Endothelial cell of umbilical vein (primary cell): ENCODE data around the gene MRFAP1. TPM values are rescaled to one million over a fixed set of nuclear protein-coding genes. Genes with fewer than 3 reads are reported as not detected.

Source experiments
- BruUV-seq: library from RNA; stranded (reverse); fragments of 400-500 nt; replicated peaks from 2 replicates; lab custom pipeline; 2021; lab: Mats Ljungman, UMichigan
- CTCF ChIA-PET: fragments of 300-600, 350-600 bp; sonication (Branson Sonifier 250); formaldehyde crosslinking; loops from one replicate; lab custom pipeline; 2021; ENCODE audit warnings: antibody characterized with exemption, inconsistent platforms; lab: Charles Lee
- POLR2A ChIA-PET: fragments of 300-600, 350-600 bp; sonication (Branson Sonifier 250); formaldehyde crosslinking; loops from one replicate; lab custom pipeline; 2021; ENCODE audit warnings: antibody characterized with exemption, inconsistent platforms; lab: Charles Lee
- DNase-seq: peaks from one replicate; pipeline ENCODE4 v3.0.0-alpha.2; 2011; ENCODE audit warnings: low read depth, low spot score
- FAIRE-seq: peaks from 2 replicates; lab custom pipeline; 2011; peaks lifted over from hg19 to GRCh38; lab: Jason Lieb, UNC
- H2AFZ ChIP-seq: 2 replicates; pipeline ENCODE4 v1.6.0; 2012; ENCODE audit warnings: low read depth, low read length, control low read depth, inconsistent platforms
- H3K27ac ChIP-seq: 2 replicates; pipeline ENCODE4 v1.5.1; 2011; ENCODE audit warnings: low read depth, mild to moderate bottlenecking, control low read depth, low read length, moderate library complexity; ENCODE audit not compliant: insufficient read depth
- H3K27me3 ChIP-seq, 2 experiments: 2 replicates each; pipeline versions ENCODE4 v1.6.0 to v1.6.1; 2011; ENCODE audit warnings: low read length in 2 of 2, mixed read lengths in 1 of 2; ENCODE audit not compliant: control insufficient read depth in 2 of 2, insufficient read depth in 2 of 2
- H3K36me3 ChIP-seq, 2 experiments: 2 replicates in 1 of 2; 3 replicates in 1 of 2; pipeline ENCODE4 v1.5.1; 2011; ENCODE audit warnings: low read length in 2 of 2, mild to moderate bottlenecking in 1 of 2, moderate library complexity in 1 of 2; ENCODE audit not compliant: control insufficient read depth in 2 of 2, insufficient read depth in 2 of 2; ENCODE audit errors: extremely low read depth in 1 of 2
- H3K4me1 ChIP-seq: 3 replicates; pipeline ENCODE4 v1.5.1; 2011; ENCODE audit warnings: mild to moderate bottlenecking, low read length; ENCODE audit not compliant: control insufficient read depth, insufficient read depth; ENCODE audit errors: extremely low read depth
- H3K4me2 ChIP-seq: 2 replicates; pipeline ENCODE4 v1.6.1; 2011; ENCODE audit warnings: low read length, control low read depth, mixed read lengths; ENCODE audit not compliant: insufficient read depth
- H3K4me3 ChIP-seq, 3 experiments: fragments of 200-600 bp in 1 of 3; sonication (generic), shearing (Covaris generic) in 1 of 3; replicated peaks in 1 of 3; 2 replicates each; pipeline ENCODE4 v1.5.1; 2011 to 2016; ENCODE audit warnings: control low read depth in 3 of 3, low read length in 3 of 3, mild to moderate bottlenecking in 2 of 3, inconsistent platforms in 1 of 3, low read depth in 1 of 3, moderate library complexity in 1 of 3; ENCODE audit not compliant: insufficient read depth in 1 of 3
- H3K79me2 ChIP-seq: 2 replicates; pipeline ENCODE4 v1.6.0; 2012; ENCODE audit warnings: low read length, inconsistent platforms; ENCODE audit not compliant: control insufficient read depth, insufficient read depth
- H3K9ac ChIP-seq: replicated peaks from 2 replicates; pipeline ENCODE3; 2011; ENCODE audit warnings: low read length, control low read depth; ENCODE audit not compliant: insufficient read depth; ENCODE audit errors: extremely low read depth
- H3K9me1 ChIP-seq: replicated peaks from 3 replicates; pipeline ENCODE4 v1.6.0; 2011; ENCODE audit warnings: mild to moderate bottlenecking, low read length; ENCODE audit not compliant: control insufficient read depth, insufficient read depth; ENCODE audit errors: extremely low read depth
- H3K9me3 ChIP-seq: replicated peaks from 2 replicates; pipeline ENCODE4 v1.5.1; 2012; ENCODE audit warnings: low read length, inconsistent platforms; ENCODE audit not compliant: control insufficient read depth, insufficient read depth
- H4K20me1 ChIP-seq: replicated peaks from 2 replicates; pipeline ENCODE3; 2011; ENCODE audit warnings: mild to moderate bottlenecking, low read length; ENCODE audit not compliant: control insufficient read depth, insufficient read depth; ENCODE audit errors: extremely low read depth
- EZH2 ChIP-seq: IDR thresholded peaks from 2 replicates; pipeline ENCODE4 v1.6.1; 2012; ENCODE audit warnings: borderline replicate concordance, low read depth, mild to moderate bottlenecking, moderate library complexity, low read length, inconsistent platforms; ENCODE audit not compliant: severe bottlenecking
- FOS ChIP-seq: IDR thresholded peaks from 2 replicates; pipeline ENCODE4 v1.6.1; 2011; ENCODE audit warnings: mild to moderate bottlenecking, low read length, moderate library complexity, borderline replicate concordance; ENCODE audit not compliant: insufficient read depth
- GATA2 ChIP-seq: IDR thresholded peaks from 2 replicates; pipeline ENCODE4 v1.7.0; 2011; ENCODE audit warnings: low read depth, mild to moderate bottlenecking, moderate library complexity, mixed read lengths, low read length; ENCODE audit not compliant: insufficient read length, insufficient read depth
- JUN ChIP-seq: IDR thresholded peaks from 2 replicates; pipeline ENCODE4 v1.6.1; 2011; ENCODE audit warnings: borderline replicate concordance, low read depth; ENCODE audit not compliant: insufficient read length, insufficient read depth
- MYC ChIP-seq: IDR thresholded peaks from one replicate; pipeline ENCODE4 v1.6.1; 2011; ENCODE audit warnings: mild to moderate bottlenecking, low read depth, low read length
- POLR2A ChIP-seq: IDR thresholded peaks from 2 replicates; pipeline ENCODE4 v1.6.1; 2012; ENCODE audit warnings: low read depth, mild to moderate bottlenecking, control low read depth, low read length
- POLR2AphosphoS5 ChIP-seq: IDR thresholded peaks from 2 replicates; pipeline ENCODE4 v1.6.1; 2012; ENCODE audit warnings: low read depth, mild to moderate bottlenecking, control low read depth, low read length, moderate library complexity; ENCODE audit not compliant: insufficient read depth
- dilution Hi-C: fragments of 300-500 bp; cut with MboI; formaldehyde crosslinking; loops from one replicate; pipeline ENCODE4 v1.15.0; 2019; ENCODE audit warnings: low sequenced_read_pairs; ENCODE audit not compliant: extremely low pct_ligation_motif_present
- intact Hi-C: fragments of 100-400 bp; cut with micrococcal nuclease; formaldehyde crosslinking; loops from one replicate; pipeline ENCODE4 v1.10.0; 2022
- polyA plus RNA-seq, 4 experiments: library from polyadenylated mRNA; depleted of rRNA in 3 of 4; stranded (reverse) in 3 of 4; unstranded in 1 of 4; fragments of >200 nt; gene quantifications; 2 replicates each; pipeline versions ENCODE4 v1.2.1 to v1.2.3, GENCODE V29; 2011 to 2012; ENCODE audit warnings: missing spikeins in 1 of 4
- total RNA-seq: library from RNA; stranded (reverse); gene quantifications from 2 replicates; pipeline ENCODE4 v1.2.3, GENCODE V29; 2021
- TF ChIP-seq, protein P1 (sequence below), 2 donors: IDR thresholded peaks; 1 replicate in 1 of 2; 2 replicates in 1 of 2; pipeline ENCODE4 v1.5.1; 2011; ENCODE audit warnings: low read length in 2 of 2, mild to moderate bottlenecking in 2 of 2, moderate library complexity in 2 of 2, control low read depth in 1 of 2, inconsistent platforms in 1 of 2, low read depth in 1 of 2; ENCODE audit not compliant: insufficient read depth in 1 of 2; ENCODE audit errors: extremely low read depth in 1 of 2
- TF ChIP-seq, protein P2 (sequence below): IDR thresholded peaks from 2 replicates; pipeline ENCODE4 v1.6.1; 2011; ENCODE audit not compliant: insufficient read depth, insufficient read length

Gene MRFAP1
- total and polyA plus RNA-seq, 2 donors (not counting 3 experiments of a cell fraction or from before 2014, with no cell fraction given), result 170 to 317 TPM

DNA sequence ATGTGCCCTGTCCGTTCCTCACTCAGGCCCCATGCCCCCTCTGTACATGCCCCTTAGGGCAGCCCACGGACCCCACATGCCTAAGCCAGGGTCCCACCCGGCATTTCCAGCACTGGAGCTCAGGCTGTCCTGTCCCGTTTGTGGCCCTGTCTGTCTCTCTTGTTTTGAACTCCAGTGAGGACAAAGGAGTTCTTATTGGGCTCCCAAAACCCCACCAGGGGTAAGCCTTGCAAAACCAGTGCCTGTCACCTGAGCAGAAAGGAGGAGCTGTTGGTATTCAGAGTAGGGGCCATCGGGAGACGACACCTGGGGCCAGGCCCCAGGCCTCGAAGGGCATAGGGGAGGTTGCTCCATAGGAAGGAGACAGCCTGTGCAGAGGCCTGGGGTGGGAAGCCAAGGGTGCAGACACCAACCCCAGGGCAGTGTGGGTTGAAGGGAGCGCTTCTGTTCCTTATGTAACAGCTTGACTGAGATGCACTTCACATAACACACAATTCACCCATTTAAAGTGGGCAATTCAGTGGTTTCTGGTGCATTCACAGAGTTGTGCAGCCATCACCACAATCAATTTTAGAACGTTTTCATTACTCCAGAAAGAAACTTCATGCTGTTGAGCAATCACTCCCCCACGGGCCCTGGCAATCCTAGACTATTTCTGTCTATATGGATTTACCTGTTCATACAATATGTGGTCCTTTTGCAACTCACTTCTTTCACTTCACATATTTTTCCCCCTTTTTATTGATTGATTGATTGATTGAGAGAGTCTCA lies 33.8 kb upstream of the MRFAP1 start:
- no TSS peak for BruUV-seq
- H3K4me1 ChIP-seq, result no peaks in the 10 kb centered on the region
- H4K20me1 ChIP-seq, result no peaks in the 10 kb centered on the region
- peaks cover 0 to 9% of the 10 kb centered on the region in 2 experiments for H3K36me3 ChIP-seq
- H3K9me1 ChIP-seq, result no peaks in the 10 kb centered on the region
- H3K4me3 ChIP-seq, result no peak overlapping the region
- H2AFZ ChIP-seq, result no peak overlapping the region
- FAIRE-seq (no peak), DNase-seq (no peak)
- ChIA-PET POLR2A (no interaction called here), CTCF (no interaction called here)
- no peak overlapping the region for H3K27ac ChIP-seq
- intact Hi-C loops, result no loop called here
- no peaks in the 10 kb centered on the region for H3K79me2 ChIP-seq
- TF ChIP-seq EZH2 (no peak), GATA2 (no peak), POLR2A (no peak), JUN (no peak), POLR2AphosphoS5 (no peak), MYC (no peak), FOS (no peak)
- TF ChIP-seq, protein P1, sequence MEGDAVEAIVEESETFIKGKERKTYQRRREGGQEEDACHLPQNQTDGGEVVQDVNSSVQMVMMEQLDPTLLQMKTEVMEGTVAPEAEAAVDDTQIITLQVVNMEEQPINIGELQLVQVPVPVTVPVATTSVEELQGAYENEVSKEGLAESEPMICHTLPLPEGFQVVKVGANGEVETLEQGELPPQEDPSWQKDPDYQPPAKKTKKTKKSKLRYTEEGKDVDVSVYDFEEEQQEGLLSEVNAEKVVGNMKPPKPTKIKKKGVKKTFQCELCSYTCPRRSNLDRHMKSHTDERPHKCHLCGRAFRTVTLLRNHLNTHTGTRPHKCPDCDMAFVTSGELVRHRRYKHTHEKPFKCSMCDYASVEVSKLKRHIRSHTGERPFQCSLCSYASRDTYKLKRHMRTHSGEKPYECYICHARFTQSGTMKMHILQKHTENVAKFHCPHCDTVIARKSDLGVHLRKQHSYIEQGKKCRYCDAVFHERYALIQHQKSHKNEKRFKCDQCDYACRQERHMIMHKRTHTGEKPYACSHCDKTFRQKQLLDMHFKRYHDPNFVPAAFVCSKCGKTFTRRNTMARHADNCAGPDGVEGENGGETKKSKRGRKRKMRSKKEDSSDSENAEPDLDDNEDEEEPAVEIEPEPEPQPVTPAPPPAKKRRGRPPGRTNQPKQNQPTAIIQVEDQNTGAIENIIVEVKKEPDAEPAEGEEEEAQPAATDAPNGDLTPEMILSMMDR (IDR thresholded peaks at IDR 0.05; ENCODE audit: extremely low read depth in 1 of 2, insufficient read depth in 1 of 2, low read depth in 1 of 2, low read length in 2 of 2), result no peak
- TF ChIP-seq, protein P2, sequence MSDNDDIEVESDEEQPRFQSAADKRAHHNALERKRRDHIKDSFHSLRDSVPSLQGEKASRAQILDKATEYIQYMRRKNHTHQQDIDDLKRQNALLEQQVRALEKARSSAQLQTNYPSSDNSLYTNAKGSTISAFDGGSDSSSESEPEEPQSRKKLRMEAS, result no peak
- no peaks in the 10 kb centered on the region for H3K27me3 ChIP-seq
- dilution Hi-C loops, result no loop called here
- no peak overlapping the region for H3K4me2 ChIP-seq
- H3K9me3 ChIP-seq, result no peaks in the 10 kb centered on the region
- H3K9ac ChIP-seq, result no peak overlapping the region
